HEK293 (cell line): ENCODE data around the gene RPL4.

ENCODE experiments used
- GLI4 ChIP-seq: fragments of 450-650 bp; formaldehyde crosslinking; IDR thresholded peaks from 2 replicates; pipeline ENCODE4 v1.5.1; 2016; ENCODE audit warnings: missing biosample characterization, missing genetic modification characterization
- KLF9 ChIP-seq: fragments of 450-650 bp; formaldehyde crosslinking; IDR thresholded peaks from 2 replicates; pipeline ENCODE4 v1.5.1; 2016; ENCODE audit warnings: missing biosample characterization, missing genetic modification characterization, low read depth
- MYNN ChIP-seq: fragments of 450-650 bp; formaldehyde crosslinking; IDR thresholded peaks from 2 replicates; pipeline ENCODE4 v1.5.1; 2016; ENCODE audit warnings: missing biosample characterization, missing genetic modification characterization, borderline replicate concordance
- OVOL3 ChIP-seq: fragments of 450-650 bp; formaldehyde crosslinking; IDR thresholded peaks from 2 replicates; pipeline ENCODE4 v1.5.1; 2016; ENCODE audit warnings: missing biosample characterization, missing genetic modification characterization
- ZBTB20 ChIP-seq: fragments of 450-650 bp; formaldehyde crosslinking; IDR thresholded peaks from 2 replicates; pipeline ENCODE4 v1.5.1; 2016; ENCODE audit warnings: missing biosample characterization, missing genetic modification characterization
- ZBTB7A ChIP-seq: fragments of 450-650 bp; formaldehyde crosslinking; IDR thresholded peaks from 2 replicates; pipeline ENCODE4 v1.5.1; 2016; ENCODE audit warnings: low read depth, missing biosample characterization, missing genetic modification characterization
- ZNF184 ChIP-seq: fragments of 450-650 bp; IDR thresholded peaks from 2 replicates; pipeline ENCODE4 v1.5.1; 2018; ENCODE audit warnings: missing biosample characterization, mild to moderate bottlenecking, missing genetic modification characterization
- ZNF214 ChIP-seq: fragments of 450-650 bp; formaldehyde crosslinking; IDR thresholded peaks from 2 replicates; pipeline ENCODE4 v1.5.1; 2017; ENCODE audit warnings: missing biosample characterization, mild to moderate bottlenecking, missing genetic modification characterization, borderline replicate concordance
- ZNF239 ChIP-seq: fragments of 450-650 bp; formaldehyde crosslinking; IDR thresholded peaks from 2 replicates; pipeline ENCODE4 v1.5.1; 2016; ENCODE audit warnings: missing biosample characterization, missing genetic modification characterization
- ZNF274 ChIP-seq, 2 experiments: fragments of 200-500 bp in 1 of 2; fragments of 450-650 bp in 1 of 2; sonication (Bioruptor generic) in 1 of 2; formaldehyde crosslinking in 1 of 2; IDR thresholded peaks; 2 replicates each; pipeline versions ENCODE4 v1.5.1 to v1.6.1; 2014 to 2016; ENCODE audit warnings: borderline replicate concordance in 1 of 2, inconsistent platforms in 1 of 2, low read length in 1 of 2, missing biosample characterization in 1 of 2, missing genetic modification characterization in 1 of 2
- ZNF292 ChIP-seq: fragments of 450-650 bp; formaldehyde crosslinking; IDR thresholded peaks from 2 replicates; pipeline ENCODE4 v1.5.1; 2016; ENCODE audit warnings: low read depth, missing biosample characterization, missing genetic modification characterization, borderline replicate concordance
- ZNF311 ChIP-seq: fragments of 450-650 bp; formaldehyde crosslinking; IDR thresholded peaks from 2 replicates; pipeline ENCODE4 v1.5.1; 2017; ENCODE audit warnings: missing biosample characterization, missing genetic modification characterization, borderline replicate concordance
- ZNF394 ChIP-seq: fragments of 450-650 bp; formaldehyde crosslinking; IDR thresholded peaks from 2 replicates; pipeline ENCODE4 v1.5.1; 2016; ENCODE audit warnings: missing biosample characterization, missing genetic modification characterization, mild to moderate bottlenecking, moderate library complexity, borderline replicate concordance
- ZNF426 ChIP-seq: fragments of 450-650 bp; formaldehyde crosslinking; IDR thresholded peaks from 2 replicates; pipeline ENCODE4 v1.5.1; 2017; ENCODE audit warnings: missing biosample characterization, missing genetic modification characterization, mild to moderate bottlenecking, inconsistent platforms, moderate library complexity
- ZNF501 ChIP-seq: fragments of 450-650 bp; formaldehyde crosslinking; IDR thresholded peaks from 2 replicates; pipeline ENCODE4 v1.5.1; 2016; ENCODE audit warnings: missing biosample characterization, missing genetic modification characterization
- ZNF530 ChIP-seq: fragments of 450-650 bp; formaldehyde crosslinking; IDR thresholded peaks from 2 replicates; pipeline ENCODE4 v1.5.1; 2016; ENCODE audit warnings: low read depth, missing biosample characterization, missing genetic modification characterization
- ZNF544 ChIP-seq: fragments of 450-650 bp; formaldehyde crosslinking; IDR thresholded peaks from 2 replicates; pipeline ENCODE4 v1.5.0; 2017; ENCODE audit warnings: missing biosample characterization, missing genetic modification characterization
- ZNF549 ChIP-seq: fragments of 450-650 bp; IDR thresholded peaks from 2 replicates; pipeline ENCODE4 v1.5.1; 2018; ENCODE audit warnings: missing biosample characterization, missing genetic modification characterization, mild to moderate bottlenecking, inconsistent platforms, moderate library complexity
- ZNF555 ChIP-seq: fragments of 450-650 bp; formaldehyde crosslinking; conservative IDR thresholded peaks from 2 replicates; pipeline ENCODE4 v1.5.1; 2017; ENCODE audit warnings: missing biosample characterization, mild to moderate bottlenecking, missing genetic modification characterization, inconsistent platforms
- ZNF560 ChIP-seq: fragments of 450-650 bp; formaldehyde crosslinking; IDR thresholded peaks from 2 replicates; pipeline ENCODE4 v1.5.1; 2017; ENCODE audit warnings: missing biosample characterization, missing genetic modification characterization, borderline replicate concordance
- ZNF664 ChIP-seq: fragments of 450-650 bp; formaldehyde crosslinking; IDR thresholded peaks from 2 replicates; pipeline ENCODE4 v1.5.1; 2016; ENCODE audit warnings: missing biosample characterization, missing genetic modification characterization
- ZNF747 ChIP-seq: fragments of 450-650 bp; formaldehyde crosslinking; IDR thresholded peaks from 2 replicates; pipeline ENCODE4 v1.5.1; 2016; ENCODE audit warnings: missing biosample characterization, missing genetic modification characterization
- ZNF76 ChIP-seq: fragments of 450-650 bp; formaldehyde crosslinking; IDR thresholded peaks from 2 replicates; pipeline ENCODE4; 2016; ENCODE audit warnings: low read depth, missing biosample characterization, missing genetic modification characterization, borderline replicate concordance
- ZNF768 ChIP-seq: fragments of 450-650 bp; formaldehyde crosslinking; IDR thresholded peaks from 2 replicates; pipeline ENCODE4 v1.5.1; 2018; ENCODE audit warnings: missing biosample characterization, mild to moderate bottlenecking, missing genetic modification characterization
- ZNF785 ChIP-seq: fragments of 450-650 bp; formaldehyde crosslinking; IDR thresholded peaks from 2 replicates; pipeline ENCODE4 v1.5.1; 2016; ENCODE audit warnings: missing biosample characterization, missing genetic modification characterization
- ZNF830 ChIP-seq: fragments of 450-650 bp; IDR thresholded peaks from 2 replicates; pipeline ENCODE4 v1.5.0; 2018; ENCODE audit warnings: missing biosample characterization, missing genetic modification characterization, low read depth, mild to moderate bottlenecking, moderate library complexity
- ZNF843 ChIP-seq: fragments of 450-650 bp; formaldehyde crosslinking; IDR thresholded peaks from 2 replicates; pipeline ENCODE4 v1.5.1; 2016; ENCODE audit warnings: missing biosample characterization, missing genetic modification characterization
- ZSCAN16 ChIP-seq: fragments of 450-650 bp; formaldehyde crosslinking; IDR thresholded peaks from 2 replicates; pipeline ENCODE4 v1.5.1; 2016; ENCODE audit warnings: missing biosample characterization, missing genetic modification characterization
- TF ChIP-seq, protein P1 (sequence below): fragments of 450-650 bp; formaldehyde crosslinking; IDR thresholded peaks from 2 replicates; pipeline ENCODE4 v1.5.1; 2016; ENCODE audit warnings: missing biosample characterization, missing genetic modification characterization
- TF ChIP-seq, protein P2 (sequence below): fragments of 450-650 bp; formaldehyde crosslinking; IDR thresholded peaks from 2 replicates; pipeline ENCODE4 v1.5.1; 2016; ENCODE audit warnings: missing biosample characterization, missing genetic modification characterization
- TF ChIP-seq, protein P3 (sequence below): fragments of 450-650 bp; formaldehyde crosslinking; IDR thresholded peaks from 2 replicates; pipeline ENCODE4 v1.5.1; 2016; ENCODE audit warnings: missing biosample characterization, missing genetic modification characterization, low read depth
- TF ChIP-seq, protein P4 (sequence below): fragments of 450-650 bp; formaldehyde crosslinking; IDR thresholded peaks from 2 replicates; pipeline ENCODE4 v1.5.1; 2017; ENCODE audit warnings: missing biosample characterization, mild to moderate bottlenecking, missing genetic modification characterization, moderate library complexity

The RPL4 gene

GRCh38 chr15:66497502-66498455 is 6.9 kb downstream of the RPL4 start, which contains the start of gene SNAPC5 (continued):
- TF ChIP-seq ZNF274 (IDR thresholded peaks at IDR 0.05; ENCODE audit: low read length): no peak
- TF ChIP-seq ZNF274 (tag by site-specific recombination; IDR thresholded peaks at IDR 0.05; ENCODE audit: borderline replicate concordance): no peak
- TF ChIP-seq ZNF239: peak; percentile 37; the same call in 1 of the 2 replicates
- TF ChIP-seq ZNF184 (tag by site-specific recombination): peak; percentile 81; the same call in 1 of the 2 replicates
- TF ChIP-seq ZNF214 (tag by site-specific recombination): no peak
- TF ChIP-seq ZNF843: peak; percentile 83
- peak; percentile 94; the same call in 1 of the 2 replicates for TF ChIP-seq GLI4 (tag by site-specific recombination)
- TF ChIP-seq ZNF664 (tag by site-specific recombination): peak; percentile 9; the same call in 1 of the 2 replicates
- TF ChIP-seq ZBTB7A (tag by site-specific recombination): peak; percentile 73
- TF ChIP-seq ZNF747: no peak
- TF ChIP-seq KLF9: peak; percentile 86; the same call in 1 of the 2 replicates
- no peak for TF ChIP-seq ZNF311 (tag by site-specific recombination)
- TF ChIP-seq ZNF555 (tag by site-specific recombination): no peak
- TF ChIP-seq, protein P1, sequence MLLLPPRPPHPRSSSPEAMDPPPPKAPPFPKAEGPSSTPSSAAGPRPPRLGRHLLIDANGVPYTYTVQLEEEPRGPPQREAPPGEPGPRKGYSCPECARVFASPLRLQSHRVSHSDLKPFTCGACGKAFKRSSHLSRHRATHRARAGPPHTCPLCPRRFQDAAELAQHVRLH (tag by site-specific recombination): peak; percentile 59
- 0 out of 2 replicates have a peak, but pooled peaks have one; percentile 13 for TF ChIP-seq ZNF292
- no peak for TF ChIP-seq ZNF544 (tag by site-specific recombination)
- TF ChIP-seq ZNF530 (tag by site-specific recombination): no peak
- TF ChIP-seq, protein P2, sequence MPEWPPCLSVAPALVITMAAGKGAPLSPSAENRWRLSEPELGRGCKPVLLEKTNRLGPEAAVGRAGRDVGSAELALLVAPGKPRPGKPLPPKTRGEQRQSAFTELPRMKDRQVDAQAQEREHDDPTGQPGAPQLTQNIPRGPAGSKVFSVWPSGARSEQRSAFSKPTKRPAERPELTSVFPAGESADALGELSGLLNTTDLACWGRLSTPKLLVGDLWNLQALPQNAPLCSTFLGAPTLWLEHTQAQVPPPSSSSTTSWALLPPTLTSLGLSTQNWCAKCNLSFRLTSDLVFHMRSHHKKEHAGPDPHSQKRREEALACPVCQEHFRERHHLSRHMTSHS: no peak
- peak; percentile 58; the same call in 1 of the 2 replicates for TF ChIP-seq ZNF76 (tag by site-specific recombination)
- TF ChIP-seq ZNF549 (tag by site-specific recombination): no peak
- TF ChIP-seq ZNF501 (tag by site-specific recombination): peak; percentile 99
- peak; percentile 78 for TF ChIP-seq ZNF394 (tag by site-specific recombination)
- TF ChIP-seq ZNF785: 0 out of 2 replicates have a peak, but pooled peaks have one; percentile 63
- TF ChIP-seq ZBTB20: peak; percentile 72; the same call in 1 of the 2 replicates
- TF ChIP-seq ZNF830: no peak
- TF ChIP-seq, protein P3, sequence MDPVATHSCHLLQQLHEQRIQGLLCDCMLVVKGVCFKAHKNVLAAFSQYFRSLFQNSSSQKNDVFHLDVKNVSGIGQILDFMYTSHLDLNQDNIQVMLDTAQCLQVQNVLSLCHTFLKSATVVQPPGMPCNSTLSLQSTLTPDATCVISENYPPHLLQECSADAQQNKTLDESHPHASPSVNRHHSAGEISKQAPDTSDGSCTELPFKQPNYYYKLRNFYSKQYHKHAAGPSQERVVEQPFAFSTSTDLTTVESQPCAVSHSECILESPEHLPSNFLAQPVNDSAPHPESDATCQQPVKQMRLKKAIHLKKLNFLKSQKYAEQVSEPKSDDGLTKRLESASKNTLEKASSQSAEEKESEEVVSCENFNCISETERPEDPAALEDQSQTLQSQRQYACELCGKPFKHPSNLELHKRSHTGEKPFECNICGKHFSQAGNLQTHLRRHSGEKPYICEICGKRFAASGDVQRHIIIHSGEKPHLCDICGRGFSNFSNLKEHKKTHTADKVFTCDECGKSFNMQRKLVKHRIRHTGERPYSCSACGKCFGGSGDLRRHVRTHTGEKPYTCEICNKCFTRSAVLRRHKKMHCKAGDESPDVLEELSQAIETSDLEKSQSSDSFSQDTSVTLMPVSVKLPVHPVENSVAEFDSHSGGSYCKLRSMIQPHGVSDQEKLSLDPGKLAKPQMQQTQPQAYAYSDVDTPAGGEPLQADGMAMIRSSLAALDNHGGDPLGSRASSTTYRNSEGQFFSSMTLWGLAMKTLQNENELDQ: no peak
- TF ChIP-seq, protein P4, sequence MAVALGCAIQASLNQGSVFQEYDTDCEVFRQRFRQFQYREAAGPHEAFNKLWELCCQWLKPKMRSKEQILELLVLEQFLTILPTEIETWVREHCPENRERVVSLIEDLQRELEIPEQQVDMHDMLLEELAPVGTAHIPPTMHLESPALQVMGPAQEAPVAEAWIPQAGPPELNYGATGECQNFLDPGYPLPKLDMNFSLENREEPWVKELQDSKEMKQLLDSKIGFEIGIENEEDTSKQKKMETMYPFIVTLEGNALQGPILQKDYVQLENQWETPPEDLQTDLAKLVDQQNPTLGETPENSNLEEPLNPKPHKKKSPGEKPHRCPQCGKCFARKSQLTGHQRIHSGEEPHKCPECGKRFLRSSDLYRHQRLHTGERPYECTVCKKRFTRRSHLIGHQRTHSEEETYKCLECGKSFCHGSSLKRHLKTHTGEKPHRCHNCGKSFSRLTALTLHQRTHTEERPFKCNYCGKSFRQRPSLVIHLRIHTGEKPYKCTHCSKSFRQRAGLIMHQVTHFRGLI (tag by site-specific recombination): peak; percentile 44; the same call in 1 of the 2 replicates
- TF ChIP-seq ZNF426 (tag by site-specific recombination): no peak
- peak; percentile 1; the same call in 1 of the 2 replicates for TF ChIP-seq ZNF768 (tag by site-specific recombination)
- TF ChIP-seq ZSCAN16 (tag by site-specific recombination): peak; percentile 100
- TF ChIP-seq ZNF560 (tag by site-specific recombination): no peak
- 0 out of 2 replicates have a peak, but pooled peaks have one; percentile 37 for TF ChIP-seq MYNN (tag by site-specific recombination)
- TF ChIP-seq OVOL3: no peak; the same call in 1 of the 2 replicates
